Adrenal gland (tissue), 12 donors: ENCODE measurements around the gene CIB1. TPM values are rescaled to one million over a fixed set of nuclear protein-coding genes. Genes with fewer than 3 reads are reported as not detected.

ENCODE experiments used
- DNase-seq, 7 donors: peaks; one replicate each; pipeline ENCODE4 v3.0.0-alpha.2; 2019 to 2020
- H3K27ac ChIP-seq, 5 donors: fragments of 200-600 bp; sonication (generic) in 4 of 5; 1 replicate in 3 of 5; 2 replicates in 2 of 5; pipeline versions ENCODE4 v1.5.1 to v1.8.0; 2016 to 2020; ENCODE audit warnings: mild to moderate bottlenecking in 1 of 5
- H3K27me3 ChIP-seq: fragments of 200-600 bp; 2 replicates; pipeline ENCODE4 v1.8.0; 2021
- H3K36me3 ChIP-seq, 2 donors: fragments of 200-600 bp; replicated peaks in 1 of 2; 1 replicate in 1 of 2; 2 replicates in 1 of 2; pipeline versions ENCODE4 v1.5.1 to v1.8.0; 2018 to 2022
- H3K4me1 ChIP-seq, 2 donors: fragments of 200-600 bp; replicated peaks in 1 of 2; 1 replicate in 1 of 2; 2 replicates in 1 of 2; pipeline versions ENCODE4 v1.5.1 to v1.8.0; 2018 to 2021
- H3K4me3 ChIP-seq, 4 donors: fragments of 200-600 bp; sonication (generic) in 3 of 4; one replicate each; pipeline ENCODE4 v1.5.1; 2016 to 2018
- H3K9me3 ChIP-seq, 3 donors: fragments of 200-600 bp; sonication (generic) in 1 of 3; replicated peaks in 1 of 3; 1 replicate in 2 of 3; 2 replicates in 1 of 3; pipeline versions ENCODE4 v1.5.1 to v1.8.0; 2016 to 2021
- CTCF ChIP-seq, 6 experiments: fragments of 450-650 bp in 4 of 6; fragments of 200-600 bp in 2 of 6; sonication (generic) in 1 of 6; IDR thresholded peaks; 1 replicate in 5 of 6; 2 replicates in 1 of 6; pipeline versions ENCODE4 v1.5.1 to v1.8.0; 2016 to 2021; ENCODE audit warnings: antibody characterized with exemption in 6 of 6, mild to moderate bottlenecking in 2 of 6, moderate library complexity in 1 of 6
- POLR2A ChIP-seq, 2 donors: fragments of 450-650 bp; IDR thresholded peaks; one replicate each; pipeline ENCODE4 v1.6.1; 2017; ENCODE audit warnings: antibody characterized with exemption in 2 of 2, mild to moderate bottlenecking in 2 of 2, moderate library complexity in 1 of 2
- whole genome bisulfite sequencing, 4 donors: extraction: QIAGEN DNeasy Blood & Tissue Kit in 2 of 4; methylation state at CpG; one replicate each; pipeline versions ENCODE4 v1.1.5 to v1.1.7; 2013 to 2017; 5-methylcytosine and 5-hydroxymethylcytosine counted together
- intact Hi-C, 2 donors: fragments of 100-400 bp; cut with DNase I; formaldehyde crosslinking; loops; one replicate each; pipeline versions ENCODE4 v1.14.1 to v1.15.0; 2022 to 2023
- polyA plus RNA-seq, 3 donors: library from polyadenylated mRNA; stranded (reverse); fragments of 200-250 nt in 2 of 3; fragments of 350-450 nt in 1 of 3; fragmentation: Illumina TruSeq in 1 of 3; extraction: RNeasy Lipid Tissue Mini Kit (QIAGEN cat#74804) in 1 of 3; gene quantifications; one replicate each; pipeline ENCODE4 v1.2.3, GENCODE V29; 2013 to 2014
- total RNA-seq, 9 donors: library from RNA; depleted of rRNA in 4 of 9; stranded (reverse); fragments of >200 nt in 4 of 9; fragments of 120-200 nt in 1 of 9; fragmentation: NEBNext Ultra II Directional in 1 of 9; extraction: Animal tissue kit (Norgen Biotek cat#: 25700) in 1 of 9; gene quantifications; one replicate each; pipeline versions ENCODE4 v1.1.0 to v1.2.4, GENCODE V29; 2013 to 2023
- donor health status: healthy with polysubstance abuse.
- donor health status: Bipolar disorder and iron deficiency.
- donor health status: DM: yes; HTN: yes; CAD: no.
- donor health status: DM: no; HTN: no; CAD: no.
- donor health status: DM: no; HTN: no; CAD: no.
- donor health status: DM: yes; HTN: yes; CAD: no.

Gene CIB1
- total and polyA plus RNA-seq, 12 donors, result 38.8 to 259 (median 135) TPM

- H3K9me3 ChIP-seq, result no peaks in the 10 kb centered on the region
- H3K4me3 ChIP-seq, result peak overlapping the region in 2 of 4 donors; percentile 56 to 91
- no peaks in the 10 kb centered on the region for H3K27me3 ChIP-seq
- intact Hi-C loops, result loop anchor here in 1 of 2 donors (2.0 kb wide), 1 partner anchor 14 kb away; the partner anchor contains the start of gene GDPGP1
- WGBS, 4 donors, result 62 to 71% (median 68%) methylated on average over 6 of the region's 6 CpGs
- no peak for TF ChIP-seq CTCF (IDR thresholded peaks at IDR 0.05)
- no peak for TF ChIP-seq POLR2A (IDR thresholded peaks at IDR 0.05)
- no peak for DNase-seq
- H3K27ac ChIP-seq, result no peak overlapping the region
- H3K4me1 ChIP-seq, result peaks cover 4 to 5% of the 10 kb centered on the region in 2 donors
- no peaks in the 10 kb centered on the region for H3K36me3 ChIP-seq
Observed at GRCh38 chr15:90248789-90249202, 15.1 kb upstream of the CIB1 start.

GRCh38 chr15:90243943-90244639, 10.3 kb upstream of the CIB1 start:
- intact Hi-C loops, result no loop called here
- no peak overlapping the region for H3K27ac ChIP-seq

GRCh38 chr15:90241343-90242192, 7.8 kb upstream of the CIB1 start:
- peaks cover 3 to 6% of the 10 kb centered on the region in 2 donors for H3K4me1 ChIP-seq
- TF ChIP-seq CTCF (IDR thresholded peaks at IDR 0.05) (no peak), POLR2A (IDR thresholded peaks at IDR 0.05) (peak in 1 of 2 donors; percentile 19)
- peaks cover 0 to 9% of the 10 kb centered on the region in 2 donors for H3K36me3 ChIP-seq
- peak overlapping the region in 2 of 5 donors; percentile 59 to 68 for H3K27ac ChIP-seq
- intact Hi-C loops, result no loop called here
- H3K4me3 ChIP-seq, result no peak overlapping the region
- WGBS, 4 donors, result 56 to 70% (median 62%) methylated on average over 6 to 22 of the region's 22 CpGs
- H3K27me3 ChIP-seq, result no peaks in the 10 kb centered on the region
- H3K9me3 ChIP-seq, result no peaks in the 10 kb centered on the region
- peak in 4 of 7 donors; percentile 60 to 66 (median 63) for DNase-seq

More at GRCh38 chr15:90243943-90244639, 10.3 kb upstream of the CIB1 start:
- peaks cover 6 to 7% of the 10 kb centered on the region in 2 donors for H3K4me1 ChIP-seq
- H3K36me3 ChIP-seq, result no peaks in the 10 kb centered on the region
- WGBS, 4 donors, result 77 to 82% (median 80%) methylated on average over 10 of the region's 10 CpGs
- TF ChIP-seq POLR2A (IDR thresholded peaks at IDR 0.05) (no peak), CTCF (IDR thresholded peaks at IDR 0.05) (no peak)
- no peak overlapping the region for H3K4me3 ChIP-seq
- no peaks in the 10 kb centered on the region for H3K27me3 ChIP-seq
- no peaks in the 10 kb centered on the region for H3K9me3 ChIP-seq
- no peak for DNase-seq

DNA sequence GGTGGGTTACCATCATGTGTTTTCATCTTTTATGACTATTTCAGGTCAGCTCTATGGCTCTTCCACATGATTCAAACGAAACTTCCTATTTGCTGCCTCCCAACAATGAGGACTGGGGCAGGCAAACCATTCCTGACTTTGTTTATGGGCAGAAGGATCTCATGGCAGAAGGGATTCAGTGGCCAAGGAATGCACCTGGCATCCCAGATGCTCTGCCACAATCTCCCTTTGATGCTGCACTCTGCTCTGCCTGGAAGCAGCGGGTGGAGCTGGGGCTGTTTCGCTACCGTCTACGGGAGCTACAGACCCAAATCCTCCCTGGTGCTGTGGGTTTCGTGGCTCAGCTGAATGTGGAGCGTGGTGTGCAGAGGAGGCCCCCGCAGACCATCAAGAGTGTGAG, 7.1 kb upstream of the CIB1 start:
- Histone ChIP-seq H3K4me1 (peaks cover 3 to 6% of the 10 kb centered on the region in 2 donors), H3K27me3 (no peaks in the 10 kb centered on the region), H3K9me3 (no peaks in the 10 kb centered on the region), H3K36me3 (peaks cover 0 to 9% of the 10 kb centered on the region in 2 donors), H3K27ac (peak overlapping the region in 2 of 5 donors; percentile 59 to 68), H3K4me3 (no peak overlapping the region)
- no peak for DNase-seq
- WGBS, 4 donors, result 93 to 95% (median 94%) methylated on average over 7 to 8 of the region's 8 CpGs
- no peak for TF ChIP-seq POLR2A (IDR thresholded peaks at IDR 0.05)
- TF ChIP-seq CTCF (IDR thresholded peaks at IDR 0.05), result no peak
- intact Hi-C loops, result no loop called here
